Chondrocyte (in vitro differentiated cells): ENCODE data around the gene SOHLH1. TPM values are rescaled to one million over a fixed set of nuclear protein-coding genes. Genes with fewer than 3 reads are reported as not detected.

Experiments used
- DNase-seq: peaks from one replicate; pipeline ENCODE4 v3.0.0; 2021; ENCODE audit warnings: mixed read lengths, low spot score
- H3K27ac Mint-ChIP-seq: one replicate; pipeline ENCODE4 v1.8.0; 2021; ENCODE audit warnings: mild to moderate bottlenecking, moderate library complexity, mixed read lengths; ENCODE audit not compliant: unreplicated experiment
- H3K27me3 Mint-ChIP-seq: 2 replicates; pipeline ENCODE4 v1.8.0; 2021; ENCODE audit warnings: low read depth, mixed read lengths
- H3K36me3 Mint-ChIP-seq: 2 replicates; pipeline ENCODE4 v1.8.0; 2021; ENCODE audit warnings: low read depth, mixed read lengths
- H3K4me1 Mint-ChIP-seq: 2 replicates; pipeline ENCODE4 v1.8.0; 2021; ENCODE audit warnings: low read depth, mild to moderate bottlenecking, mixed read lengths
- H3K4me3 Mint-ChIP-seq: one replicate; pipeline ENCODE4 v1.8.0; 2021; ENCODE audit warnings: mild to moderate bottlenecking, moderate library complexity, mixed read lengths; ENCODE audit not compliant: unreplicated experiment
- H3K9me3 Mint-ChIP-seq: 2 replicates; pipeline ENCODE4 v1.8.0; 2021; ENCODE audit warnings: low read depth, mixed read lengths
- CTCF ChIP-seq: fragments of 200-600 bp; sonication (generic); IDR thresholded peaks from 2 replicates; pipeline ENCODE4 v1.5.0; 2021; ENCODE audit warnings: antibody characterized with exemption, mild to moderate bottlenecking, moderate library complexity
- total RNA-seq: library from RNA; stranded (reverse); gene quantifications from 3 replicates; pipeline ENCODE4 v1.2.1, GENCODE V29; 2021

The SOHLH1 gene
- total RNA-seq, 1 donor from 2014 or later, result not detected

GRCh38 chr9:135687216-135687615, 12.1 kb downstream of the SOHLH1 start:
- no peak for TF ChIP-seq CTCF
- Mint-ChIP-seq H3K4me1 (no peaks in the 10 kb centered on the region), H3K27me3 (peaks cover 31% of the 10 kb centered on the region), H3K27ac (no peak overlapping the region), H3K9me3 (no peaks in the 10 kb centered on the region), H3K4me3 (no peak overlapping the region), H3K36me3 (no peaks in the 10 kb centered on the region)
- no peak for DNase-seq

GRCh38 chr9:135684691-135685090, 14.6 kb downstream of the SOHLH1 start:
- no peak for TF ChIP-seq CTCF
- Mint-ChIP-seq H3K4me1 (no peaks in the 10 kb centered on the region), H3K4me3 (no peak overlapping the region), H3K9me3 (no peaks in the 10 kb centered on the region), H3K27me3 (peaks cover 29% of the 10 kb centered on the region), H3K36me3 (no peaks in the 10 kb centered on the region), H3K27ac (no peak overlapping the region)
- no peak for DNase-seq

- Mint-ChIP-seq H3K4me1 (no peaks in the 10 kb centered on the region), H3K36me3 (no peaks in the 10 kb centered on the region)
- DNase-seq, result no peak
These were observed 15.8 kb downstream of the SOHLH1 start for GRCh38 chr9:135683401-135684034.

GRCh38 chr9:135681161-135681560, 18.1 kb downstream of the SOHLH1 start:
- no peaks in the 10 kb centered on the region for H3K4me1 Mint-ChIP-seq
- no peak overlapping the region for H3K4me3 Mint-ChIP-seq
- H3K9me3 Mint-ChIP-seq, result no peaks in the 10 kb centered on the region
- DNase-seq, result no peak
- peaks cover 35% of the 10 kb centered on the region for H3K27me3 Mint-ChIP-seq
- TF ChIP-seq CTCF, result no peak
- H3K36me3 Mint-ChIP-seq, result no peaks in the 10 kb centered on the region
- H3K27ac Mint-ChIP-seq, result no peak overlapping the region

More at GRCh38 chr9:135683401-135684034, 15.8 kb downstream of the SOHLH1 start:
- no peak overlapping the region for H3K27ac Mint-ChIP-seq
- H3K4me3 Mint-ChIP-seq, result no peak overlapping the region
- H3K27me3 Mint-ChIP-seq, result peaks cover 25% of the 10 kb centered on the region
- no peaks in the 10 kb centered on the region for H3K9me3 Mint-ChIP-seq
- no peak for TF ChIP-seq CTCF

- Mint-ChIP-seq H3K4me3 (no peak overlapping the region), H3K27me3 (peaks cover 39% of the 10 kb centered on the region), H3K9me3 (no peaks in the 10 kb centered on the region), H3K36me3 (no peaks in the 10 kb centered on the region), H3K27ac (no peak overlapping the region), H3K4me1 (no peaks in the 10 kb centered on the region)
- no peak for DNase-seq
- TF ChIP-seq CTCF, result no peak
These were observed 19.2 kb downstream of the SOHLH1 start for GRCh38 chr9:135680056-135680455.
